Chondrocyte (in vitro differentiated cells): ENCODE results near the gene PPP2R5B. TPM values are rescaled to one million over a fixed set of nuclear protein-coding genes. Genes with fewer than 3 reads are reported as not detected.

ENCODE experiments used
- DNase-seq: peaks from one replicate; pipeline ENCODE4 v3.0.0; 2021; ENCODE audit warnings: mixed read lengths, low spot score
- H3K27ac Mint-ChIP-seq: one replicate; pipeline ENCODE4 v1.8.0; 2021; ENCODE audit warnings: mild to moderate bottlenecking, moderate library complexity, mixed read lengths; ENCODE audit not compliant: unreplicated experiment
- H3K27me3 Mint-ChIP-seq: 2 replicates; pipeline ENCODE4 v1.8.0; 2021; ENCODE audit warnings: low read depth, mixed read lengths
- H3K36me3 Mint-ChIP-seq: 2 replicates; pipeline ENCODE4 v1.8.0; 2021; ENCODE audit warnings: low read depth, mixed read lengths
- H3K4me1 Mint-ChIP-seq: 2 replicates; pipeline ENCODE4 v1.8.0; 2021; ENCODE audit warnings: low read depth, mild to moderate bottlenecking, mixed read lengths
- H3K4me3 Mint-ChIP-seq: one replicate; pipeline ENCODE4 v1.8.0; 2021; ENCODE audit warnings: mild to moderate bottlenecking, moderate library complexity, mixed read lengths; ENCODE audit not compliant: unreplicated experiment
- H3K9me3 Mint-ChIP-seq: 2 replicates; pipeline ENCODE4 v1.8.0; 2021; ENCODE audit warnings: low read depth, mixed read lengths
- CTCF ChIP-seq: fragments of 200-600 bp; sonication (generic); IDR thresholded peaks from 2 replicates; pipeline ENCODE4 v1.5.0; 2021; ENCODE audit warnings: antibody characterized with exemption, mild to moderate bottlenecking, moderate library complexity
- total RNA-seq: library from RNA; stranded (reverse); gene quantifications from 3 replicates; pipeline ENCODE4 v1.2.1, GENCODE V29; 2021

PPP2R5B gene
- total RNA-seq, 1 donor from 2014 or later: 33.2 TPM

- H3K9me3 Mint-ChIP-seq: no peaks in the 10 kb centered on the region
- DNase-seq: peak; percentile 77
- no peak for TF ChIP-seq CTCF
- peaks cover 4% of the 10 kb centered on the region for H3K4me1 Mint-ChIP-seq
- no peak overlapping the region for H3K27ac Mint-ChIP-seq
- H3K4me3 Mint-ChIP-seq: no peak overlapping the region
- no peaks in the 10 kb centered on the region for H3K27me3 Mint-ChIP-seq
- peaks cover 1% of the 10 kb centered on the region for H3K36me3 Mint-ChIP-seq
Observed at GRCh38 chr11:64890522-64890939, 34.0 kb upstream of the PPP2R5B start.

- H3K9me3 Mint-ChIP-seq: no peaks in the 10 kb centered on the region
- H3K27ac Mint-ChIP-seq: no peak overlapping the region
- peaks cover 1% of the 10 kb centered on the region for H3K36me3 Mint-ChIP-seq
- no peak for TF ChIP-seq CTCF
- H3K4me1 Mint-ChIP-seq: peaks cover 4% of the 10 kb centered on the region
- peak; percentile 86 for DNase-seq
- H3K4me3 Mint-ChIP-seq: no peak overlapping the region
- no peaks in the 10 kb centered on the region for H3K27me3 Mint-ChIP-seq
Observed at GRCh38 chr11:64891215-64891848, 33.2 kb upstream of the PPP2R5B start.

- no peak for TF ChIP-seq CTCF
- peaks cover 1% of the 10 kb centered on the region for H3K36me3 Mint-ChIP-seq
- H3K4me1 Mint-ChIP-seq: peaks cover 4% of the 10 kb centered on the region
- no peak overlapping the region for H3K4me3 Mint-ChIP-seq
- no peaks in the 10 kb centered on the region for H3K27me3 Mint-ChIP-seq
- no peak overlapping the region for H3K27ac Mint-ChIP-seq
- DNase-seq: no peak
- H3K9me3 Mint-ChIP-seq: no peaks in the 10 kb centered on the region
Observed at GRCh38 chr11:64891880-64892279, 32.6 kb upstream of the PPP2R5B start.

GRCh38 chr11:64892411-64892831 is 32.1 kb upstream of the PPP2R5B start:
- no peak overlapping the region for H3K27ac Mint-ChIP-seq
- no peaks in the 10 kb centered on the region for H3K9me3 Mint-ChIP-seq
- H3K4me1 Mint-ChIP-seq: peaks cover 4% of the 10 kb centered on the region
- peaks cover 5% of the 10 kb centered on the region for H3K36me3 Mint-ChIP-seq
- no peak for DNase-seq
- TF ChIP-seq CTCF: no peak
- H3K27me3 Mint-ChIP-seq: no peaks in the 10 kb centered on the region
- H3K4me3 Mint-ChIP-seq: no peak overlapping the region

GRCh38 chr11:64892838-64893193 is 31.7 kb upstream of the PPP2R5B start:
- Mint-ChIP-seq H3K27ac (no peak overlapping the region), H3K36me3 (peaks cover 5% of the 10 kb centered on the region), H3K27me3 (no peaks in the 10 kb centered on the region), H3K4me3 (no peak overlapping the region), H3K4me1 (peaks cover 4% of the 10 kb centered on the region), H3K9me3 (no peaks in the 10 kb centered on the region)
- TF ChIP-seq CTCF: no peak
- DNase-seq: no peak
